Thyroid gland (tissue), 4 donors: ENCODE data around the gene ERICH3.

Source experiments
- CTCF ChIP-seq, 6 experiments: fragments of 200-600 bp in 3 of 6; fragments of 450-650 bp in 3 of 6; sonication (generic) in 3 of 6; IDR thresholded peaks; one replicate each; pipeline ENCODE4 v1.5.1; 2016 to 2019; ENCODE audit warnings: antibody characterized with exemption in 6 of 6, mild to moderate bottlenecking in 2 of 6, inconsistent platforms in 1 of 6, moderate library complexity in 1 of 6
- POLR2A ChIP-seq, 2 donors: fragments of 450-650 bp; IDR thresholded peaks; one replicate each; pipeline ENCODE4 v1.6.1; 2017; ENCODE audit warnings: antibody characterized with exemption in 2 of 2, mild to moderate bottlenecking in 2 of 2, moderate library complexity in 1 of 2

- TF ChIP-seq CTCF (IDR thresholded peaks at IDR 0.05) (peak; percentile 39 to 88 (median 76)), POLR2A (IDR thresholded peaks at IDR 0.05) (no peak)
These were observed 16.2 kb upstream of the ERICH3 start for GRCh38 chr1:74689621-74690363.
